Endothelial cell (in vitro differentiated cells): Measurements from ENCODE around the gene GPR18. TPM values are rescaled to one million over a fixed set of nuclear protein-coding genes. Genes with fewer than 3 reads are reported as not detected.

Experiments used
- DNase-seq: peaks from one replicate; pipeline ENCODE4 v3.0.0; 2021; ENCODE audit warnings: low spot score
- H3K27ac Mint-ChIP-seq: one replicate; pipeline ENCODE4 v1.8.0; 2021; ENCODE audit warnings: mixed read lengths, inconsistent platforms; ENCODE audit not compliant: unreplicated experiment
- H3K27me3 Mint-ChIP-seq: one replicate; pipeline ENCODE4 v1.8.0; 2021; ENCODE audit warnings: mild to moderate bottlenecking, moderate library complexity, mixed read lengths, inconsistent platforms; ENCODE audit not compliant: unreplicated experiment
- H3K36me3 Mint-ChIP-seq: one replicate; pipeline ENCODE4 v1.8.0; 2021; ENCODE audit warnings: mild to moderate bottlenecking, low read depth, mixed read lengths, inconsistent platforms; ENCODE audit not compliant: unreplicated experiment
- H3K4me1 Mint-ChIP-seq: one replicate; pipeline ENCODE4 v1.8.0; 2021; ENCODE audit warnings: mild to moderate bottlenecking, mixed read lengths, inconsistent platforms; ENCODE audit not compliant: unreplicated experiment
- H3K4me3 Mint-ChIP-seq: one replicate; pipeline ENCODE4 v1.8.0; 2021; ENCODE audit warnings: mild to moderate bottlenecking, mixed read lengths, inconsistent platforms; ENCODE audit not compliant: unreplicated experiment
- H3K9me3 Mint-ChIP-seq: one replicate; pipeline ENCODE4 v1.8.0; 2021; ENCODE audit warnings: mixed read lengths, inconsistent platforms; ENCODE audit not compliant: unreplicated experiment
- total RNA-seq: library from RNA; stranded (reverse); fragmentation: NEBNext Ultra II Directional; extraction: Animal tissue kit (Norgen Biotek cat#: 25700); gene quantifications from one replicate; pipeline ENCODE4 v1.2.1, GENCODE V29; 2021; ENCODE audit not compliant: unreplicated experiment
- TF ChIP-seq, protein P1 (sequence below): fragments of 200-600 bp; sonication (generic); IDR thresholded peaks from one replicate; pipeline ENCODE4 v1.5.0; 2021; ENCODE audit warnings: antibody characterized with exemption; ENCODE audit not compliant: unreplicated experiment

The GPR18 gene
- total RNA-seq, 1 donor from 2014 or later, result not detected

DNA sequence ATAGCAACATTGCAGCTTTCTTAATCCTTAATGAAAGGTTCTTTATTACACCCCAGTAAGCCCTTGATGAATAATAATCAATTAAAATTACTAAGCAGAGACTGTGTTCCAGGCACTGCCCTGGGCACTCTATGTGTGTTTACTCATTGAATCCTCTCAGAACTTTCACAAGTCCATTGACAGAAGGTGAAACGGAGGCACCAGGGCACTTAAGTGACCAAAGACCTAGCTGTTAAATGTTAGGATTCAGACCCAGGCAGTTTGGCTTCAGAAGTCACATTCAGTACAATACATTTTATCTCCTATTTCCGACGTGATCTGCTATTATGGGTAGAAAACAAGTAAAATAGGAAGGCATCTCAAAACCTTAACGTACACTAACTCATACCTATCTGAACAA is 46.4 kb upstream of the GPR18 start:
- H3K4me1 Mint-ChIP-seq, result no peaks in the 10 kb centered on the region
- no peaks in the 10 kb centered on the region for H3K9me3 Mint-ChIP-seq
- TF ChIP-seq, protein P1, sequence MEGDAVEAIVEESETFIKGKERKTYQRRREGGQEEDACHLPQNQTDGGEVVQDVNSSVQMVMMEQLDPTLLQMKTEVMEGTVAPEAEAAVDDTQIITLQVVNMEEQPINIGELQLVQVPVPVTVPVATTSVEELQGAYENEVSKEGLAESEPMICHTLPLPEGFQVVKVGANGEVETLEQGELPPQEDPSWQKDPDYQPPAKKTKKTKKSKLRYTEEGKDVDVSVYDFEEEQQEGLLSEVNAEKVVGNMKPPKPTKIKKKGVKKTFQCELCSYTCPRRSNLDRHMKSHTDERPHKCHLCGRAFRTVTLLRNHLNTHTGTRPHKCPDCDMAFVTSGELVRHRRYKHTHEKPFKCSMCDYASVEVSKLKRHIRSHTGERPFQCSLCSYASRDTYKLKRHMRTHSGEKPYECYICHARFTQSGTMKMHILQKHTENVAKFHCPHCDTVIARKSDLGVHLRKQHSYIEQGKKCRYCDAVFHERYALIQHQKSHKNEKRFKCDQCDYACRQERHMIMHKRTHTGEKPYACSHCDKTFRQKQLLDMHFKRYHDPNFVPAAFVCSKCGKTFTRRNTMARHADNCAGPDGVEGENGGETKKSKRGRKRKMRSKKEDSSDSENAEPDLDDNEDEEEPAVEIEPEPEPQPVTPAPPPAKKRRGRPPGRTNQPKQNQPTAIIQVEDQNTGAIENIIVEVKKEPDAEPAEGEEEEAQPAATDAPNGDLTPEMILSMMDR, result no peak
- no peak overlapping the region for H3K27ac Mint-ChIP-seq
- H3K4me3 Mint-ChIP-seq, result no peak overlapping the region
- no peaks in the 10 kb centered on the region for H3K36me3 Mint-ChIP-seq
- no peaks in the 10 kb centered on the region for H3K27me3 Mint-ChIP-seq
- DNase-seq, result no peak

DNA sequence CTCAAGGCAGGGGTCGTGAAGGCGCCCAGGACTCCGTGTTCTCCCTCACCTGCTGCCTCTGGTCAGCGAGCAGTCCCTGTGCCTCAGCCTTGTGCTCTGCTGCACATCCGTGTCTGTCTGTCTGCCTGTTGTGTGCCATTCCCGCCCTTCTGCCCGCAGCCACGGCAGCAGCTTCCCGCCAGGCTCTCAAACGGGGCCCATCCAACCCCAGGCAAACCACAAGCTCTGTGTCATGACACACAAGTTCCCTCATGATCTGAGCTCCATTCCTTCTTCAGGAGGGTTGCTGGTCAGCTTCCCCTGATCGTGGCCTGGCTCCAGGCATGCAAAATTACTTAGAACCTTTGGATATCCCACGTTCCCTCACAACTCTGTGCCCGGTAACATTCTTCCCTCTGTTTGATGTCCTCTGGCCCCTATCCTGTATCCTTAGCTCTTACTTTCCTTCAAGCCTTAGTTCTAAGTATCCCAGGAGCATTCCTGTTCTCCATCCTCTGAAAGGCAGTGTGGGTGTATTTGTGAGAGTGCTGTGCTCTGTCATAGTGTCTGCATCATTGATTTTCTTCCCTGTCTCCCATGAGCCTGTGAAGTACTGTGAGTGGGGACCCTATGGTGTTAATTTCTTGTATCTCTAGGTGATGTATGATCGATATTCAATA is 45.8 kb upstream of the GPR18 start:
- Mint-ChIP-seq H3K36me3 (no peaks in the 10 kb centered on the region), H3K27ac (no peak overlapping the region), H3K27me3 (no peaks in the 10 kb centered on the region), H3K4me1 (no peaks in the 10 kb centered on the region), H3K9me3 (no peaks in the 10 kb centered on the region), H3K4me3 (no peak overlapping the region)
- DNase-seq, result no peak
- TF ChIP-seq, protein P1, result no peak

DNA sequence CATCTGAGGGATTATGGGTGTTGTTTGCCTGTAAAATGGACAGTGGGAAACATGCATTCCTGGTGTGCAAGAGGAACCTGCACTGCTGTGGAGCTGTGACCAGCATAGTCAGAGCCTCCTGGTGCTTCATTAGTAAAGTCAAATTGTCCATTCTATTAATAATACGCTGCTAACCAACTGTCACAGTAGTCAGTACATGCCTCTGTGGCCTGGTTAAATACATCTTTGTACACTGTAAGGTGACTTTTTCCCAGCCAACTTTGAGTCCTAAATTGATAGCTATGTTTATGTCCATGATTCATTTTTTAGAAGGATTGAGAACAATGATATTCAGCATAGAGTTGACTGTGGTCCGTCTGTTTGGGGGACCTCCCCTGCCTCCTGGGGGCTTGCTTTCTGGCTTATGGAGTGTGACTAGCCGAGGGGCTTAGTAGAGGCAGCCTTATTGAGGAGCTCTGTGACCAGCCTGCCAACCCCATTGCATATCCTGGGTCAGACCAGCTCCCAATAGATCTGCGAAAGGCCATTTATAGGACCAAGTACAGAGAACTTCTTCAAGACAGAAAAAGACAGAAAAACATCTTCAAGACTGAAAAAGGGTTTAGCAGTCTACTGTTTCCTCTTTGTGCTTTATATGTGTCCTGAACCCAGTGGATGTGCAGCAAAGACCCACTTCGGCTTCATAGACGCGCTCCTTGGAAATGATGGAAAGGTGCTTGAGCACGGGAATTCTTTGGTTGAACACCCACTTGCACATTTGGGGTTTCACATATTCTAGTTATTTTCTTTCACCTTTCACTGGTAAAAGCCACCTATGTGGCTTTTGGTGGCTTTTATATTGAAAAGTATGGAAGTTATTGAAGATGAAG is 44.7 kb upstream of the GPR18 start:
- no peaks in the 10 kb centered on the region for H3K9me3 Mint-ChIP-seq
- H3K27ac Mint-ChIP-seq, result no peak overlapping the region
- TF ChIP-seq, protein P1, result no peak
- no peak overlapping the region for H3K4me3 Mint-ChIP-seq
- no peaks in the 10 kb centered on the region for H3K27me3 Mint-ChIP-seq
- no peaks in the 10 kb centered on the region for H3K36me3 Mint-ChIP-seq
- no peaks in the 10 kb centered on the region for H3K4me1 Mint-ChIP-seq
- DNase-seq, result no peak

DNA sequence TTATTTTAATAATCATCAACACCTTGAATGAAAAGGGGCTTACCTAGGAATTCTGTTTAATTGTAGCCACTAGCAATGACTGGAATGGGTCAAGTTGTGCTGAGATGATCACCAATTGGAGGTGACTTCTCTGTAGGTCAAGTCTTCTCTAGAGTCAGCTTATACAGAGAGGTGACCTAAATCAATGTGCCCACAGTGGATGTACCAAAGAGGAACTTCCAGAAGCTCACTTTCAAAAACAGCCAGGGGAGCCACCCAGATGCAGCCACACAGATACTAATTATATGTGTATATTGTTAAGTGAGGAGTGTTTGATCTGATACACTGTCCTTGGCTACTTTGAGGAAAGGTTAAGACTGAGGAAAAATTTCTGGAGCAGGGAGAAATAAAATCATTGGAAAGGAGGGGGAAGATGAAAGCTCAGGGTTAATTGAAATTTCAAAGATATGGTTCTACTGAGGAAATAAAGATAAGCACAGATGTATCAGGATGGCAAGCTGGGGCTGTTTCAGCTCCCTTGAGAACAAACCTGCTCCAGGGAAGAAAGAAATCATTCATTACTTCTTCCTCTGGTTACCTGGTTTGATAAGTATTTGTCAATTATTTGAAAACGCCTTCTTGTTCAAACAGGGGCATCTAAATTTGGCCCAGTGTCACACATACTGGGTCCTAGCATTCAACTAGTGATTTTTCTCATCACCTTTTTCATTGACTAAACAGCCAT is 43.9 kb upstream of the GPR18 start:
- TF ChIP-seq, protein P1, result no peak
- Mint-ChIP-seq H3K27ac (no peak overlapping the region), H3K36me3 (no peaks in the 10 kb centered on the region)

More for the DNA sequence above, 43.9 kb upstream of the GPR18 start:
- no peaks in the 10 kb centered on the region for H3K4me1 Mint-ChIP-seq
- no peak for DNase-seq
- H3K9me3 Mint-ChIP-seq, result no peaks in the 10 kb centered on the region
- H3K27me3 Mint-ChIP-seq, result no peaks in the 10 kb centered on the region
- H3K4me3 Mint-ChIP-seq, result no peak overlapping the region
